SU-DHL-6 (cell line): ENCODE results near the gene TEX36.
"Not testable (repeated sequence)": the region's sequence is repeated elsewhere in the genome, so short reads cannot be mapped to it uniquely, and the experiment has no call there.

Experiments used
- H2AFZ ChIP-seq: fragments of 200-600 bp; sonication (generic); 2 replicates; pipeline ENCODE4 v1.6.1; 2014; ENCODE audit warnings: low read depth, mild to moderate bottlenecking, moderate library complexity, mixed read lengths, antibody characterized with exemption, low read length; ENCODE audit not compliant: severe bottlenecking
- H3F3A ChIP-seq: fragments of 200-600 bp; shearing (Covaris generic); 2 replicates; pipeline ENCODE4 v1.6.0; 2016; ENCODE audit warnings: antibody characterized with exemption, mild to moderate bottlenecking; ENCODE audit not compliant: insufficient read depth
- H3K27ac ChIP-seq: fragments of 200-600 bp; sonication (generic); 2 replicates; pipeline ENCODE4 v1.5.1; 2016; ENCODE audit warnings: low read depth, mild to moderate bottlenecking, low read length, moderate library complexity, mixed read lengths
- H3K27me3 ChIP-seq: fragments of 200-600 bp; sonication (generic), shearing (Covaris generic); 2 replicates; pipeline ENCODE4 v1.6.0; 2014; ENCODE audit warnings: mild to moderate bottlenecking, low read length
- H3K36me3 ChIP-seq: fragments of 200-600 bp; sonication (generic); 2 replicates; pipeline ENCODE4 v1.6.1; 2014; ENCODE audit warnings: mild to moderate bottlenecking, low read length, mixed read lengths
- H3K4me2 ChIP-seq: fragments of 300-600, 200-600 bp; shearing (Covaris generic), sonication (generic); 2 replicates; pipeline ENCODE4 v1.6.0; 2014; ENCODE audit warnings: low read length, low read depth, mild to moderate bottlenecking; ENCODE audit not compliant: poor library complexity, severe bottlenecking
- H3K4me3 ChIP-seq: fragments of 200-600 bp; sonication (generic); 2 replicates; pipeline ENCODE4 v1.5.1; 2014; ENCODE audit warnings: antibody characterized with exemption, low read length, mild to moderate bottlenecking, mixed read lengths; ENCODE audit not compliant: insufficient read depth, poor library complexity, severe bottlenecking
- H3K79me2 ChIP-seq: fragments of 200-600 bp; sonication (generic); 2 replicates; pipeline ENCODE4 v1.6.1; 2014; ENCODE audit warnings: mild to moderate bottlenecking, low read length, moderate library complexity; ENCODE audit not compliant: insufficient read depth
- H3K9ac ChIP-seq: fragments of 200-600 bp; sonication (generic); 2 replicates; pipeline ENCODE4 v1.7.0; 2014; ENCODE audit warnings: mild to moderate bottlenecking, low read length
- H3K9me2 ChIP-seq: fragments of 200-600 bp; sonication (generic); replicated peaks from 2 replicates; pipeline ENCODE4 v1.6.1; 2014; ENCODE audit warnings: low read length; ENCODE audit not compliant: insufficient read depth
- H3K9me3 ChIP-seq: fragments of 200-600 bp; sonication (generic); 2 replicates; pipeline ENCODE4 v1.6.1; 2014; ENCODE audit warnings: low read length, mixed read lengths; ENCODE audit not compliant: insufficient read depth
- H4K20me1 ChIP-seq: fragments of 200-600 bp; sonication (generic); 2 replicates; pipeline ENCODE4 v1.6.1; 2014; ENCODE audit warnings: low read depth, mild to moderate bottlenecking, antibody characterized with exemption, low read length, moderate library complexity, mixed read lengths
- CTCF ChIP-seq: fragments of 200-600 bp; sonication (generic); IDR thresholded peaks from one replicate; pipeline ENCODE4 v1.5.1; 2017; ENCODE audit warnings: antibody characterized with exemption, mild to moderate bottlenecking, low read length, moderate library complexity; ENCODE audit not compliant: insufficient read depth, poor library complexity, severe bottlenecking
- EZH2phosphoT487 ChIP-seq: fragments of 200-600 bp; sonication (generic), shearing (Covaris generic); conservative IDR thresholded peaks from 2 replicates; pipeline ENCODE4 v1.6.1; 2018; ENCODE audit warnings: mild to moderate bottlenecking, antibody characterized with exemption, low read length, moderate library complexity, mixed read lengths

Gene TEX36

GRCh38 chr10:125719173-125720001 is 36.4 kb upstream of the TEX36 start, which contains the start of gene EDRF1:
Gene EDRF1 (plus strand): TSS chr10:125719709. CDS start chr10:125719808, 99 bp downstream.
- Histone ChIP-seq H3K27ac (peak within 1 kb of the TSS; percentile 75), H3K9me2 (no peaks in the 10 kb centered on the region), H2AFZ (peak within 1 kb of the TSS; percentile 98), H3K27me3 (no peaks in the 10 kb centered on the region), H3K4me3 (peak within 1 kb of the TSS; percentile 85), H3K9me3 (no peaks in the 10 kb centered on the region), H4K20me1 (peaks cover 4% of the 10 kb centered on the region; the same call in 1 of the 2 replicates), H3F3A (peaks cover 7% of the 10 kb centered on the region), H3K4me2 (peak within 1 kb of the TSS; percentile 93), H3K9ac (peak within 1 kb of the TSS; percentile 89), H3K79me2 (peaks cover 33% of the 10 kb centered on the region), H3K36me3 (peaks cover 30% of the 10 kb centered on the region)
- TF ChIP-seq CTCF, result no peak
- no peak for TF ChIP-seq EZH2phosphoT487

- not testable (repeated sequence) for H3K9me3 ChIP-seq, H3K36me3 ChIP-seq, H4K20me1 ChIP-seq, H3K27ac ChIP-seq, H3F3A ChIP-seq, H2AFZ ChIP-seq, H3K4me3 ChIP-seq, H3K4me2 ChIP-seq, H3K79me2 ChIP-seq, H3K9ac ChIP-seq, H3K27me3 ChIP-seq, H3K9me2 ChIP-seq
These were observed 31.8 kb upstream of the TEX36 start for GRCh38 chr10:125714728-125715127.

GRCh38 chr10:125711110-125711750 is 28.3 kb upstream of the TEX36 start:
- Histone ChIP-seq H3K27me3 (no peaks in the 10 kb centered on the region), H3K27ac (no peak overlapping the region), H3K79me2 (no peaks in the 10 kb centered on the region), H3K9ac (no peak overlapping the region), H3K4me2 (no peak overlapping the region), H4K20me1 (no peaks in the 10 kb centered on the region), H3F3A (no peaks in the 10 kb centered on the region), H3K9me3 (no peaks in the 10 kb centered on the region), H3K9me2 (no peaks in the 10 kb centered on the region), H3K4me3 (no peak overlapping the region), H2AFZ (no peak overlapping the region), H3K36me3 (no peaks in the 10 kb centered on the region)
- TF ChIP-seq CTCF, result no peak
- no peak for TF ChIP-seq EZH2phosphoT487
